Fibroblast of the aortic adventitia (primary cell): ENCODE measurements around the gene VIPR2. TPM values are rescaled to one million over a fixed set of nuclear protein-coding genes. Genes with fewer than 3 reads are reported as not detected.

ENCODE experiments used
- DNase-seq: peaks from one replicate; pipeline ENCODE4 v3.0.0-alpha.2; 2010; ENCODE audit warnings: low read depth
- H3K4me3 ChIP-seq: 2 replicates; pipeline ENCODE4 v1.5.1; 2011; ENCODE audit warnings: low read depth, mild to moderate bottlenecking, control low read depth, low read length, moderate library complexity
- total RNA-seq: library from RNA; depleted of rRNA; stranded (reverse); fragments of >200 nt; gene quantifications from 2 replicates; pipeline ENCODE4 v1.2.3, GENCODE V29; 2012; ENCODE audit warnings: low replicate concordance
- TF ChIP-seq, protein P1 (sequence below): IDR thresholded peaks from 2 replicates; pipeline ENCODE4 v1.5.1; 2011; ENCODE audit warnings: mild to moderate bottlenecking, low read length, control low read depth, inconsistent platforms; ENCODE audit not compliant: insufficient read depth

VIPR2 gene
- total RNA-seq, 1 donor = not detected

DNA sequence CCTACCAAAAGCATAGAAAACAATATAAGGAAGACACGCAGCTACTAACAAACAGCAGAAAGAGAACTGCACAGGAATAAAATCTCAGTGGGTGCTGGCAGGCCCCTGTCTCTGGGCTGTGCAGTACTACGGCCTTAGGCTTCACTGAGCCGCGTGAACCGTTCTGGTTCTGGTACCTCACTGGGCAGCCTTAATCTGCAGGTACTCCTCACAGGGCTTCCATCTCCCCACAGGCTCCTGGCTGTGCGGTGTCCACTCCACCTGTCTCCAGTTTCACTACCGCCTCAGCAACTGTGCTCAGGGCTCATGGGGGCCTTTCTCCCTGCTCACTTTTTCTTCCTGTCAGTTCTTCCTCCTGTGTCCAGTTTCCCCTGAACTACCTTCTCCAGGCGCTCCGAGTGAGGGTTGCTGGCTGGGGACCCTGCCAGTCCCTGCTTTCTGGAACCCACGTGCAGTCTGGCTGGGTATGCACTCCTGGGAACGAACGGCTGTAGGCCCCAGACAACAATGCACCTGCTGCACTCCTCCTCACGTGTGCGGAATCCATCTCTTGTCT, 75.7 kb downstream of the VIPR2 start:
- H3K4me3 ChIP-seq = no peak overlapping the region
- TF ChIP-seq, protein P1, sequence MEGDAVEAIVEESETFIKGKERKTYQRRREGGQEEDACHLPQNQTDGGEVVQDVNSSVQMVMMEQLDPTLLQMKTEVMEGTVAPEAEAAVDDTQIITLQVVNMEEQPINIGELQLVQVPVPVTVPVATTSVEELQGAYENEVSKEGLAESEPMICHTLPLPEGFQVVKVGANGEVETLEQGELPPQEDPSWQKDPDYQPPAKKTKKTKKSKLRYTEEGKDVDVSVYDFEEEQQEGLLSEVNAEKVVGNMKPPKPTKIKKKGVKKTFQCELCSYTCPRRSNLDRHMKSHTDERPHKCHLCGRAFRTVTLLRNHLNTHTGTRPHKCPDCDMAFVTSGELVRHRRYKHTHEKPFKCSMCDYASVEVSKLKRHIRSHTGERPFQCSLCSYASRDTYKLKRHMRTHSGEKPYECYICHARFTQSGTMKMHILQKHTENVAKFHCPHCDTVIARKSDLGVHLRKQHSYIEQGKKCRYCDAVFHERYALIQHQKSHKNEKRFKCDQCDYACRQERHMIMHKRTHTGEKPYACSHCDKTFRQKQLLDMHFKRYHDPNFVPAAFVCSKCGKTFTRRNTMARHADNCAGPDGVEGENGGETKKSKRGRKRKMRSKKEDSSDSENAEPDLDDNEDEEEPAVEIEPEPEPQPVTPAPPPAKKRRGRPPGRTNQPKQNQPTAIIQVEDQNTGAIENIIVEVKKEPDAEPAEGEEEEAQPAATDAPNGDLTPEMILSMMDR = no peak
- DNase-seq = no peak

DNA sequence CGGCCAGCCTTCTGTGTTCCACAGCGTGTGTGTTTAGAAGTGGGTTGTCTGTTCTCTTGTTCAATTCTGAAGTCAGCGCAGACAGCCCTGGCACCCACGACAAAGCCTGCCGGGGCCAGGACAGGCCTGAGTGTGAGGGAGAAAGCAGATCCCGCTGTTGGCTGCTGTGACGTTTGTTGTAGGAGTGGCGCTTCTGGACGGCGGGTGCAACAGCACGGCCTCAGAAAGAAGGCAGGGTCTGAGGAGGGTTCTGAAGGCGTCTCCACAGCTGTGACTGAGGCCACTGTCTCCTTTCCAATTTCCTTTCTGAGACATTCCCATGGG, 76.2 kb downstream of the VIPR2 start:
- H3K4me3 ChIP-seq = no peak overlapping the region
- DNase-seq = no peak
- TF ChIP-seq, protein P1 = no peak

DNA sequence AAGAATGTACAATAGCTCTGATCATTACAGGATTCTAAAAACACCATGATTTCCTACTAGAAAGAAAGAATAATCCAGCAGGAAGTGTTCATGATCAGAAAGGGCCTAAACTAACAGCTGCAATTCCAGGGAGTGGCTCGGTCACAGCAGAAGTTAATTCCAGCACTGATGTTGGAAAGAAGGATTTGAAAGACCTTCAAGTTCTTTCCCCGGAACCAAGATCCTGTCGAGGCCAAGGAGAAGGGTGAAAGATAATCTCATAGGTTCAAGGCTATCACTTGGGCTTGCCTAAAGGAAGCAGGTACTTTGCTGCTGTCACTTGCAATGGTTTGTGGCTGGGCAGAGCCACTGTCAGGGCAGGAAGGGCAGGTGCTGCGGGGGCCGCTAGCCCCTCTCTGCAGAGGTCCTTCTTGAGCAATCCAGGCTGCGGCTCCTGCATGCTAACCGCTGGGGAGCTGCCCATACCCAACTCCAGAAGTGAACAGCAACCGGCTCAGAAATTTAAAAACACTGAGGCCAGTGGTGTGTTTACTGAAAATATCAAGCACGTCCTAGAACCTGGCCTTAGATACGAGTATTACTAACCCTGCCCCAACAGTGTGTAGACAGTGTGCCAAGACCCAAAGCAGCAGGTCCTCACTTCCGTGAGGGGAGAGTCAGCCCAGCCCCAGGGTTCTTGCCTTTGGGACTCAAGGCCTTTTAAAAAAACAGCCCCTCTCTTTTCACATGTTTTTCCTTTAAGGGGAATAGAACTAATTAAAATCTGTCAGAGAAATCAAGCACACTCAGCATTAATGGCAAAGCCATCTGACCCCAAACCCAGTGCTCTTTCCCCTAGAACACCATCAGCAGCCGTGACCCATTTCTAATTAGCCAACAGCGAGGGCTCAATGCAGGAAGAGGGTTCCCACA, 76.8 kb downstream of the VIPR2 start:
- DNase-seq = no peak
- H3K4me3 ChIP-seq = no peak overlapping the region
- TF ChIP-seq, protein P1 = no peak

DNA sequence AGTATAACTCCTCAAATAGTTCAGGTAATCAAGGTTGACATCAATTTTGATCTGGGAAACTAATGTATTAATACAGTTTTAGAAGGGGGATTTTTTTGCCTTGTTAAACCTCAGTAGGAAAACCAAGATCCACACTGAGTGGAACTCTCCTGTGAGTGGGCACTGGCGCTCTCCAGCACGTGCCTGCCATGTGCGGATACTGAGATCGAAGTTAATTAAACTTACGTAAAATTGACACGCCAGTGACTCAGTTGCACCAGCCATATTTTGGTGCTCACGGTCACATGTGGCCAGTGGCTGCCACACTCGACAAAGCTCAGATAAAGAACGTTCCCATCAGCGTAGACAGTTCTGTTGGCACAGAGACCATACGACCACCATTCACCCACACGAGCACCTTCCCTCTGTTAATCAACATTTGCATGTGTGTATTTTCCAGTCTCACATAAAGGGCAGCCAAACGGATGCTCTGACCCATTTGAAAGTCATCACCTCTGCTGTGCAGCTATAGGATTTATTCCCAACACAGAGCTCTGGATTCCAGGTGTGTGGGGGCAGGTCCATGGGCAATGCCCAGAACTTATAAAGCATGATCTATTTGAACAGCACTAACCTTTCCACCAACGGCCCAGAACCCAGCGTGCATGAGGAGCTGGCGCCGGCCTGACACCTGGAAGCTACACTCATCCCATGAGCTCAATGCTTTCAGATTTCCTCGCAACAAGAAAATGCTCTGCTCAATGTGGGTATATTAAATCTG, 77.7 kb downstream of the VIPR2 start:
- DNase-seq = no peak
- H3K4me3 ChIP-seq = no peak overlapping the region
- TF ChIP-seq, protein P1 = no peak

DNA sequence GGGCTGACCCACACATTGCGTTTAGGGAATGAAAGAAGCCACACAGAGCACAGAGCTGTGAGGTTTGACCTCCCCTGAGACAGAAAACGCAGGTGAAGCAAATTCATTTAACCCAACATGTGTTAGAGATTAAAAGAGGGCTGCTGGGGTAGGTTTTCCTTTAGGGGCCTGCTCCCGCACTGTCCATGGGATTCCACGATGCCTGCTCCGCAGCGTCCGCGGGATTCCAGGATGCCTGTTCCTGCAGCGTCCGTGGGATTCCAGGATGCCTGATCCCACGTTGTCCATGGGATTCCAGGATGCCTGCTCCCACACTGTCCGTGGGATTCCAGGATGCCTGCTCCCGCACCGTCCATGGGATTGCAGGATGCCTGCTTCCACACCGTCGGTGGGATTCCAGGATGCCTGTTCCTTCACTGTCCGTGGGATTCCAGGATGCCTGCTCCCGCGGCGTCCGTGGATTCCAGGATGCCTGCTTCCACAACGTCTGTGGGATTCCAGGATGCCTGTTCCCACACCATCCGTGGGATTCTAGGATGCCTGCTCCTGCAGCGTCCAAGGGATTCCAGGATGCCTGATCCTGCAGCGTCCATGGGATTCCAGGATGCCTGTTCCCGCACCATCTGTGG, 78.7 kb downstream of the VIPR2 start:
- H3K4me3 ChIP-seq = no peak overlapping the region
- TF ChIP-seq, protein P1 = no peak
- DNase-seq = no peak

DNA sequence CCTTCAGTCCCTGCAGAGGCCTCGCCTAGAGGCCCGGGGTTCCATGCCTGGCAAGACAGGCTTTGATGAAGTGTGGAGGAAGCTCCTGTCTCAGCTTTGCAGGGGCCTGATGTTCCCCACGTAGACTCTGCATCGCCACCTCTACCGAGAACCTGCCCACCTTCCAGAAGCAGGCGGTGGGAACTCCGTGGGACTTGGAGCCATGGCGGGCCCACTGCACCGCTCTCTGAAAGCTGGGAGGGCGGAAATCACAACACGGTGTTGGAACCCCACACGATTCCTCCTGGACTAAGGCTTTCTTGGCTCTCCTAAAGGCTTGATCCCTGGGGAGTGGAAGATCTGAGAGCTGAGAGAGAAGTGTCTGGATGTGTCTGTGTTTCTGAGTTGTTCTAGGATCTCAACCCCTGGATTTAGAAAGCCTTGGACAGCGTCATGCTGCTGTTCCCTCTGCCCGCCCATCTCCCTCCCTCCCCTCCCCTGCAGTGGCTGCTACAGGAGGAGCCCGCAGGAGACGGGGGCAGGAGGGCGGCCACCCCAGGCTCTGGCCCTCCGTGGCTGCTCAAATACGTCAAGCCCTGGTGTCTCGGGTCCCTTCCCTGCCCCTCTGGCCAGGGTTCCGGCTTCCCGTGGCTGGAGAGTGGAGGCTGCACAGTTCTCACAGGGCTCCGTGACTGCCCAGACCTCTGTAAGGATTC, 79.7 kb downstream of the VIPR2 start:
- no peak overlapping the region for H3K4me3 ChIP-seq
- no peak for DNase-seq
- TF ChIP-seq, protein P1 = no peak
